Astrocyte (in vitro differentiated cells and primary cell): Measurements from ENCODE around the gene PDE4A. TPM values are rescaled to one million over a fixed set of nuclear protein-coding genes. Genes with fewer than 3 reads are reported as not detected.

ENCODE experiments used
- DNase-seq: peaks from one replicate; pipeline ENCODE4 v3.0.0-alpha.2; 2010; ENCODE audit warnings: low read depth
- FAIRE-seq: peaks from 2 replicates; lab custom pipeline; 2011; peaks lifted over from hg19 to GRCh38; lab: Jason Lieb, UNC
- H2AFZ ChIP-seq: 2 replicates; pipeline ENCODE4 v1.6.0; 2012; ENCODE audit warnings: low read depth, low read length, inconsistent platforms
- H3K27ac ChIP-seq: 2 replicates; pipeline ENCODE4 v1.5.1; 2011; ENCODE audit warnings: low read depth, low read length, inconsistent platforms
- H3K27me3 ChIP-seq: 2 replicates; pipeline ENCODE4 v1.6.0; 2011; ENCODE audit warnings: low read length, inconsistent platforms; ENCODE audit not compliant: insufficient read depth
- H3K36me3 ChIP-seq: 2 replicates; pipeline ENCODE4 v1.5.1; 2011; ENCODE audit warnings: low read length, inconsistent platforms; ENCODE audit not compliant: insufficient read depth
- H3K4me1 ChIP-seq: 2 replicates; pipeline ENCODE4 v1.5.1; 2011; ENCODE audit warnings: low read length, inconsistent platforms; ENCODE audit not compliant: insufficient read depth
- H3K4me2 ChIP-seq: 2 replicates; pipeline ENCODE4 v1.6.0; 2012; ENCODE audit warnings: low read length, inconsistent platforms
- H3K4me3 ChIP-seq: 2 replicates; pipeline ENCODE4 v1.5.1; 2011; ENCODE audit warnings: low read depth, mild to moderate bottlenecking, low read length, inconsistent platforms; ENCODE audit not compliant: insufficient read depth
- H3K79me2 ChIP-seq: 2 replicates; pipeline ENCODE4 v1.6.0; 2012; ENCODE audit warnings: mild to moderate bottlenecking, low read length, inconsistent platforms; ENCODE audit not compliant: insufficient read depth
- H3K9ac ChIP-seq: 2 replicates; pipeline ENCODE4 v1.6.0; 2012; ENCODE audit warnings: mild to moderate bottlenecking, low read length, inconsistent platforms
- H3K9me3 ChIP-seq: 2 replicates; pipeline ENCODE4 v1.5.1; 2012; ENCODE audit warnings: low read depth, mild to moderate bottlenecking, low read length, inconsistent platforms; ENCODE audit not compliant: insufficient read depth
- H4K20me1 ChIP-seq: 2 replicates; pipeline ENCODE4 v1.6.0; 2012; ENCODE audit warnings: low read length, inconsistent platforms; ENCODE audit not compliant: insufficient read depth
- H3K27ac Mint-ChIP-seq: one replicate; pipeline ENCODE4 v1.8.0; 2021; ENCODE audit warnings: mild to moderate bottlenecking, mixed read lengths; ENCODE audit not compliant: unreplicated experiment
- H3K27me3 Mint-ChIP-seq: one replicate; pipeline ENCODE4 v1.8.0; 2021; ENCODE audit warnings: low read depth, mixed read lengths; ENCODE audit not compliant: unreplicated experiment
- H3K36me3 Mint-ChIP-seq: one replicate; pipeline ENCODE4 v1.8.0; 2021; ENCODE audit warnings: low read depth, mixed read lengths; ENCODE audit not compliant: unreplicated experiment
- H3K4me1 Mint-ChIP-seq: one replicate; pipeline ENCODE4 v1.8.0; 2021; ENCODE audit warnings: low read depth, mixed read lengths; ENCODE audit not compliant: unreplicated experiment
- H3K4me3 Mint-ChIP-seq: one replicate; pipeline ENCODE4 v1.8.0; 2021; ENCODE audit warnings: mild to moderate bottlenecking, moderate library complexity, mixed read lengths; ENCODE audit not compliant: unreplicated experiment
- H3K9me3 Mint-ChIP-seq: one replicate; pipeline ENCODE4 v1.8.0; 2021; ENCODE audit warnings: mild to moderate bottlenecking, mixed read lengths; ENCODE audit not compliant: unreplicated experiment
- EZH2 ChIP-seq: IDR thresholded peaks from 2 replicates; pipeline ENCODE4 v1.6.1; 2012; ENCODE audit warnings: mild to moderate bottlenecking, low read length, inconsistent platforms; ENCODE audit not compliant: insufficient read depth
- total RNA-seq: library from RNA; stranded (reverse); gene quantifications from 2 replicates; pipeline ENCODE4 v1.2.1, GENCODE V29; 2021
- TF ChIP-seq, protein P1 (sequence below): IDR thresholded peaks from 2 replicates; pipeline ENCODE4 v1.5.1; 2011; ENCODE audit warnings: low read depth, mild to moderate bottlenecking, inconsistent platforms, low read length, moderate library complexity; ENCODE audit not compliant: insufficient read depth

PDE4A gene
- total RNA-seq, 1 donor from 2014 or later, result 3.2 TPM

DNA sequence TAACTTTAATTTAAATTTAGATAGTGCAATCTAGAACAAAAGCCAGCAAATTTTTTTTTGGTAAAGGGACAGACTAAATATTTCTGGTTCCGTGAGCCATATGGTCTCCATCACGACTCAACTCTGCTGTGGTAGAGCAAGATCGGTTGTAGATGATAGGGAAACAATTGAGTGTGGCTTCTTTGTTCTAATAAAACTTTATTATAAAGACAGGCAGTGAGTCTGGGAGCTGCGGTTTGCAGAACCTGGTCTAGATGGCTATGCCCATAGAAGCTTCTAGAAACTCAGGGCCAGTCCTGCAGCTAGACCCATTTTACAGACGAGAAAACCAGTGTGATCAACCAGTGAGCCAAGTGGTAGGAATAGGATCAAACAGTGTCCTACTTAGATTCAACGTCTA, 28.2 kb upstream of the PDE4A start:
- H3K79me2 ChIP-seq, result peaks cover 12% of the 10 kb centered on the region
- Mint-ChIP-seq H3K4me3 (no peak overlapping the region), H3K4me1 (no peaks in the 10 kb centered on the region), H3K9me3 (no peaks in the 10 kb centered on the region), H3K36me3 (peaks cover 16% of the 10 kb centered on the region), H3K27me3 (no peaks in the 10 kb centered on the region), H3K27ac (peak overlapping the region; percentile 26)
- no peak for DNase-seq
- H3K36me3 ChIP-seq, result peaks cover 22% of the 10 kb centered on the region
- no peak overlapping the region for H3K4me3 ChIP-seq
- no peaks in the 10 kb centered on the region for H3K27me3 ChIP-seq
- H3K4me1 ChIP-seq, result no peaks in the 10 kb centered on the region
- TF ChIP-seq EZH2, result no peak
- TF ChIP-seq, protein P1, sequence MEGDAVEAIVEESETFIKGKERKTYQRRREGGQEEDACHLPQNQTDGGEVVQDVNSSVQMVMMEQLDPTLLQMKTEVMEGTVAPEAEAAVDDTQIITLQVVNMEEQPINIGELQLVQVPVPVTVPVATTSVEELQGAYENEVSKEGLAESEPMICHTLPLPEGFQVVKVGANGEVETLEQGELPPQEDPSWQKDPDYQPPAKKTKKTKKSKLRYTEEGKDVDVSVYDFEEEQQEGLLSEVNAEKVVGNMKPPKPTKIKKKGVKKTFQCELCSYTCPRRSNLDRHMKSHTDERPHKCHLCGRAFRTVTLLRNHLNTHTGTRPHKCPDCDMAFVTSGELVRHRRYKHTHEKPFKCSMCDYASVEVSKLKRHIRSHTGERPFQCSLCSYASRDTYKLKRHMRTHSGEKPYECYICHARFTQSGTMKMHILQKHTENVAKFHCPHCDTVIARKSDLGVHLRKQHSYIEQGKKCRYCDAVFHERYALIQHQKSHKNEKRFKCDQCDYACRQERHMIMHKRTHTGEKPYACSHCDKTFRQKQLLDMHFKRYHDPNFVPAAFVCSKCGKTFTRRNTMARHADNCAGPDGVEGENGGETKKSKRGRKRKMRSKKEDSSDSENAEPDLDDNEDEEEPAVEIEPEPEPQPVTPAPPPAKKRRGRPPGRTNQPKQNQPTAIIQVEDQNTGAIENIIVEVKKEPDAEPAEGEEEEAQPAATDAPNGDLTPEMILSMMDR, result no peak
- no peak overlapping the region for H3K9ac ChIP-seq
- no peaks in the 10 kb centered on the region for H3K9me3 ChIP-seq
- peaks cover 49% of the 10 kb centered on the region for H4K20me1 ChIP-seq
- H2AFZ ChIP-seq, result no peak overlapping the region
- H3K4me2 ChIP-seq, result no peak overlapping the region
- H3K27ac ChIP-seq, result no peak overlapping the region
- no peak for FAIRE-seq

DNA sequence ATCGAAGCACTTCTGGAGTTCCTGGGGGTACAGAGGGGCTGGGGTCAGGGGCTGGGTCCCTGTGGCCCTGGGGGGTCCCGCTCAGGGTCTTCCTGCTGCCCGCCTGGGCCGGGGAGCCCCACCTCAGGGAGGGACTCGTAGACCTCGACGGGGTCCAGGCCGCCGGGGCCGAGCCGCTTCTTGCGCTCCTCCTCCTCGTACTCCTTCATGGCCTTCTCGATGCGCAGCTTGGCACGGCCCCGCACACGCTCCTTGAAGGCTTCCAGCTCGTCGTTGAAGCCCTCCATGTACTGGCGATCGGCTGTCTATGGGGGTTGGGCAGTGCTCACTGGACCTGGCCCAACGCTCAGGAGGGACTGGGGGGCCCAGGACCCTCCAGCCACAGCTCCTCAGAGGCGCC, 27.2 kb upstream of the PDE4A start:
- FAIRE-seq (no peak), DNase-seq (no peak)
- no peak overlapping the region for H3K4me3 Mint-ChIP-seq
- Histone ChIP-seq H2AFZ (no peak overlapping the region), H3K27ac (no peak overlapping the region), H3K27me3 (no peaks in the 10 kb centered on the region), H3K9me3 (no peaks in the 10 kb centered on the region), H3K4me3 (no peak overlapping the region), H3K4me2 (no peak overlapping the region), H3K4me1 (no peaks in the 10 kb centered on the region), H4K20me1 (peaks cover 59% of the 10 kb centered on the region), H3K9ac (no peak overlapping the region), H3K79me2 (peaks cover 21% of the 10 kb centered on the region), H3K36me3 (peaks cover 24% of the 10 kb centered on the region)
- no peaks in the 10 kb centered on the region for H3K4me1 Mint-ChIP-seq
- peaks cover 21% of the 10 kb centered on the region for H3K36me3 Mint-ChIP-seq
- no peaks in the 10 kb centered on the region for H3K27me3 Mint-ChIP-seq
- no peaks in the 10 kb centered on the region for H3K9me3 Mint-ChIP-seq
- no peak overlapping the region for H3K27ac Mint-ChIP-seq
- TF ChIP-seq, protein P1, result no peak
- TF ChIP-seq EZH2, result no peak

DNA sequence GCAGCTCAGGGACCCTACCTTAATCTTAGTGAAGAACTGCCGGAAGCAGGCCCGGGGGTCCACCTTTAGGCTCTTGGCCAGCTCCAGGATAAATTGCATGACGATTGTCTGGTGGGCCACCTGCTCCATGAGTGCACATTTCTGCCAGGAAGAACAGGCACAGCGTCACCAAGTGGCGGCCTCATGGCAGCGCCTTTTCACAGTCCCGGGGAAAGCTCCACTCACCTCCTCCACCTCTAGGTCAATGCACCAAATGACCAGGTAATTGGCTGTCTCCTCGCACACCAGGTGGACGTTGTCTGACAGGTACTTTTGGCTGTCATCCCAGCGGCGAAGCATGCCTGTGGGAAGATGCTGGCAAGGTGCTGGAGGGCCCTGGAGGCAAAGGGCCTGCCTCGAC, 25.3 kb upstream of the PDE4A start:
- Histone ChIP-seq H3K79me2 (peaks cover 39% of the 10 kb centered on the region), H3K9me3 (no peaks in the 10 kb centered on the region), H4K20me1 (peaks cover 63% of the 10 kb centered on the region), H3K4me3 (no peak overlapping the region), H3K4me1 (no peaks in the 10 kb centered on the region), H3K9ac (no peak overlapping the region), H3K4me2 (no peak overlapping the region), H2AFZ (no peak overlapping the region), H3K27me3 (no peaks in the 10 kb centered on the region), H3K27ac (no peak overlapping the region), H3K36me3 (peaks cover 26% of the 10 kb centered on the region)
- H3K27ac Mint-ChIP-seq, result no peak overlapping the region
- DNase-seq, result no peak
- peaks cover 3% of the 10 kb centered on the region for H3K4me1 Mint-ChIP-seq
- FAIRE-seq, result no peak
- peaks cover 21% of the 10 kb centered on the region for H3K36me3 Mint-ChIP-seq
- TF ChIP-seq, protein P1, result no peak
- no peak for TF ChIP-seq EZH2
- no peak overlapping the region for H3K4me3 Mint-ChIP-seq
- no peaks in the 10 kb centered on the region for H3K9me3 Mint-ChIP-seq
- H3K27me3 Mint-ChIP-seq, result no peaks in the 10 kb centered on the region
